NK-92 treated with Interleukin-12 subunit alpha and Interleukin-12 subunit beta, amount 100 ng/mL, for 24 hours (cell line): Measurements from ENCODE around the gene NME5.
"Not testable (repeated sequence)": the region's sequence is repeated elsewhere in the genome, so short reads cannot be mapped to it uniquely, and the experiment has no call there.

Experiments
- DNase-seq: peaks from one replicate; lab custom pipeline; 2025; lab: John Stamatoyannopoulos, UW

NME5 gene, protein sequence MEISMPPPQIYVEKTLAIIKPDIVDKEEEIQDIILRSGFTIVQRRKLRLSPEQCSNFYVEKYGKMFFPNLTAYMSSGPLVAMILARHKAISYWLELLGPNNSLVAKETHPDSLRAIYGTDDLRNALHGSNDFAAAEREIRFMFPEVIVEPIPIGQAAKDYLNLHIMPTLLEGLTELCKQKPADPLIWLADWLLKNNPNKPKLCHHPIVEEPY

DNA sequence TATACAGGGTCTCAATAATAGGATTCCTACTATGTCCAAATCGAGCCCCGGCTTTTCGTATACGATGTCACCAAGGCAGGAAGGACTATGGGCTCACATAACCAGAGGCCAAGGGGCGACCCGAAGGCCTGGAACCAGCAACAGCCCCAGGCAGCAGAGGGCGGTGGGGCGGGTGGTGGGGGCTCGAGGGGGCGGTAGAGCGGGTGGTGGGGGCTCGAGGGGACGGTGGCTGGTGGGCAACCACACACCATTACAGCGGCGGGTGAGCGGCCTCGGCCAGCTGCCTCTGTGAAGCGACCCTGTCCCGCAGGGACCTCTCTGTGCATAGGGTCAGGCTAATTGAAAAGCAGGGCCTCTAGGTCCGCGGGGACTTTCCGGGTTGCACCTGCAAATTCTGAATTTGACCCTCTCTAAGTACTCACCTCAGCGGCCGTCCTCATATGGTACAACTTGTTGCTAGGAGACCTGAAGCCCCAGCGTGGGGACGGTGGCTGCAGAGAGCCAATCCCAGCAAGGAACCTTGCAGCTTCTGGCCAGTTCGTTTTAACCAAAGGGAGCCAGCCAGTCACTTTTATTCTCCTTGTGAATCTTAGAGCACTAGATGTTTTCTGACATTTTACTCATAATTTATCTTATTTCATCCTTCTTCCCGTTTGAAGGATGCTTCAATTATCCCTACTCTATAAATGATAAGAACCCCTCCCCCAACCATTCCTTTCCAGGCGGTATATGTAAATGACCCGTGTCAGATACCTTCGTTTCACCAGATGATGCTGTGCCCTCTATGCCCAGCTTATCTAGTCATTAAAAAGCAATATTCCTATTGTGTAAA lies at the start of gene NME5:
Gene NME5 (minus strand): TSS at position 480 of the 832 bp plus-strand sequence. CDS start 648 bp downstream, outside the sequence.
- DNase-seq = no peak

DNA sequence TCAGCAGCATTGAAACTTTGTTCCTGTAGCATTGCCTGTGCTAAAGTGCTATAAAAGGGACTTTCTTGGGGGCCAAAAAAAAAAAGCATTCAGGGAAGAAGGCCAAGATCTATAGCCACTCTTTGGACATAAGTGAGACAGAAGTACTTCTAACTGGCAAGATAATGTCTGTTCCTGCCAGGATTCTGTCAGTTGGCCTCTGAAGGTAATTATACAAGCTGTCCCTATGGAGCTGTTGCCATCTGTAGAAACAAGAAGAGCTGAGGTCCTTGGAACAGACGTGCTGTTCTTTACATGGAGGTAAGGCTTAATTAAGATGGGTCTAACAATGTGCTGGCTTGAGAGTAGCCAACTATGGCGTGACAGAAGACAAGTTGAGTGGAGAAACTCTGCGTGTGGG lies 49.4 kb upstream of the NME5 start:
- DNase-seq = no peak

DNA sequence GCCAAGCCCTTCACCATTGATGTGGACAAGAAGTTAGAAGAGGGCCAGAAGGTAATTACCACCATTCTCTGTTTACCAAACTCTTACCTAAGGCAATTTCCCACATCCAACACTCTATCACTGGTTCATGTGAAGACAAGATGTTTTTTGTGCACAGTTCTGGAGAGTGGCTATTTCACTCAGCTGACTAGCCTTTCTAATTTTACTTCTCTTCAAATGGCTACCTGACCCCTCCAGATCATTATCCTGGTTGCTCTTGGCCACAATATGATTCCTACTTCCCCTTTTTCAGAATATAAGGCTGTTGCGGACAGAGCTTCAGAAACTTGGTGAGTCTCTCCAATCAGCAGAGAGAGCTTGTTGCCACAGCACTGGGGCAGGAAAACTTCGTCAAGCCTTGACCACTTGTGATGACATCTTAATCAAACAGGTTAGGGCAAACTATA lies 46.8 kb upstream of the NME5 start:
- DNase-seq = no peak

DNA sequence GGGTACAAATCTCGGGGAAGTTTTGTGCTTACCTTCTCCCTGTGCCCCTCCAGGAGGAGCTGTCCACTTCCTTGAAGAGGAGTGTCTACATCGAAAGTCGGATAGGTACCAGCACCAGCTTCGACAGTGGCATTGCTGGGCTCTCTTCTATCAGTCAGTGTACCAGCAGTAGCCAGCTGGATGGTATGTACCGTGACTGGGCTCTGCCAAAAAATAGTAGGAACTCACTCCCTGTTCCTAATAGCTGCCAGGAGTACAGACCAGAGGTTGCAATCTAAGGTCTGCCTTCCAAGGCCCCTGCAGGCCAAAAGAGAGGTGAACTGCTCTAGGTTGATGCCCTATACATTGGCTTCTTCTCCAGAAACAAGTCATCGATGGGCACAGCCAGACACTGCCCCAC lies 43.6 kb upstream of the NME5 start:
- no peak for DNase-seq

DNA sequence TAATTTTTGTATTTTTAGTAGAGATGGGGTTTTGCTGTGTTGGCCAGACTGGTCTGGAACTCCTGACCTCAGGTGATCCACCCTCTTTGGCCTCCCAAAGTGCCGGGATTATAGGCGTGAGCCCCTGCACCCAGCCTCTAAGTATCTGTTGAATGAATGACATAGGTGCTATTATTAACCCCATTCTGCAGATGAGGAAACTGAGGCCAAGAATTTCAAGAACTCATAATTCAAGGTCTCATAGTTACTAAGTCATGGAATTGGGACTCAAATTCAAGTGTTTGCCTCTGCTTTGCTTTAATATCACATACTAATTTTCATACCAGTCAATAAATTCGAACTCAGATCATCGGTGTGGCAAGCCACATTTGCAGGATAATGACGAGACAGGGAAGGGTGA lies 41.6 kb upstream of the NME5 start:
- DNase-seq = no peak

DNA sequence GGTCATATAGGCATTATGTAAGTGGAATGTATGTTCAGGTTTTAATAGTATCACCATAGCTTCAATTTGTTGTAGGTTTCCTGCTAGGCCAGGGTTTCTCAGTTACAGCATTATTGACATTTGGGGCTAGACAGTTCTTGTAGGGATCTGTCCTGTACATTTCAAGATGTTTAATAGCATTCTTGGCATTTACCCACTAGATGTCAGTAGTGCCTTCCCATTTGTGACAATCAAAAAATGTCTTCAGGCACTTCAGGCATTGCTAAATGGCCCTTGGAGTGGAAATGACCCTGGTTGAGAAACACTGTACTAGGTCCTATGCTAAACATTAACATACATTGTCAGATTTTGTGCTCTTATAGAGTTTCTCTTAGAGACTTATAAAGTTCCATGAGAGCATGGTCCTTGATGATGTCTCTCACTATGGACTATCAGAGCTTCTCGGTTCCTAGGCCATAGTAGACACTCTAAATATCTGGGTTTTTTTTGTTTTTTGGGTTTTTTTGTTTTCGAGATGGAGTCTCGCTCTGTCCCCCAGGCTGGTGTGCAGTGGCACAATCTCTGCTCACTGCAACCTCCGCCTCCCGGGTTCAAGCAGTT lies 41.1 kb upstream of the NME5 start:
- no peak for DNase-seq

DNA sequence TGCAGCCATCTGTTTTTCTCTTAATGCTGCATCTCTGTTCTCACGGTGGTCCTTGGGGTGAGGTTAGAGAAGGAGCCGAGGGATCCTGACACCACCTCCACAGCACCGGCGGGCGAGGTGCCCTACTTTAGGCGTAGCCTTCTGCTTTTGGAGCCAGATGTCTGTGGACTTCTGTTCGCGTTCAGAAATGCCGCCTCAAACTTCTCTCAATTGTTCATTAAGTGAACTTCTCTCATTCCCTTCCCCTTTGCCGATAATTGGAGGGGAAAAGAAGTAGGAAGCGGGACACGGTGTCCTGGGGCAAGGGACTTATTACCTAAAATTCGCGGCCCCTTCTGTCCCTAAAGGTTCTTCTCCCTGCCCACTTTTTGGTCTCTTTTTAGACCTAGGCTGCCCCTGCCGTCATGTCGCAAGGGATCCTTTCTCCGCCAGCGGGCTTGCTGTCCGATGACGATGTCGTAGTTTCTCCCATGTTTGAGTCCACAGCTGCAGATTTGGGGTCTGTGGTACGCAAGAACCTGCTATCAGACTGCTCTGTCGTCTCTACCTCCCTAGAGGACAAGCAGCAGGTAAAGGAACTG lies 40.1 kb upstream of the NME5 start:
- DNase-seq = no peak

DNA sequence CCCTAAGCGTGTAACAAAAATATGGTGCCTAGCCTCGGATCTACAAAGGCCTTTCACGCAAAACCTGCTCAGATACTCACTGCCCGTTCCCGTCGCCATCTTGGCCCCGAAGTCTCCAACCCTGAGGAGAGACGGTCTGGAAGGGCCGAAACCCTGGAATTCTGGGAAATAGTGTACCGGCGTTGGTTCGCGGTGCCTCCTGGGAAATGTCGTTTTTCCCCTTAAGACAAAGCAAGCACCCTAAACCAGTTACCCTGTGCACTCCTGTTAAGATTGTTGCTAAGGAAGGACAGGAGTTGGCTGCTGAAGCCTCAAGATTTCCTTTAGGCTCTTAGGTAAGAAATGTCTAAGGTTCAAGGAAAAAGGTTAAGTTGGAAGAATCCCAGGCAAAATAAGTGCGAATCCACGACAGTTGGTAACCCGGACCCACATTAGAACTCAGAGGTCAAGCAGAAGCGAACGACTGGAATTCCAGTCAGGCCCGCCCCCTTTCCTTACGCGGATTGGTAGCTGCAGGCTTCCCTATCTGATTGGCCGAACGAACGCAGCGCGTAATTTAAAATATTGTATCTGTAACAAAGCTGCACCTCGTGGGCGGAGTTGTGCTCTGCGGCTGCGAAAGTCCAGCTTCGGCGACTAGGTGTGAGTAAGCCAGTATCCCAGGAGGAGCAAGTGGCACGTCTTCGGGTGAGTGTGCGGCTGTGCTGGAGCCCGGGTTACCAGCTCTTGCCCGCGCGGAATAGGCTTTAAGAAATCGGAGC lies 39.5 kb upstream of the NME5 start, which contains the start of the genes BRD8 and KIF20A:
Gene BRD8 (minus strand): TSS at position 115 of the 761 bp plus-strand sequence. CDS start 16 bp downstream, at position 99.
Gene KIF20A (plus strand): TSS at position 597 of the 761 bp plus-strand sequence. CDS start 569 bp downstream, outside the sequence.
- peak; percentile 93 for DNase-seq

DNA sequence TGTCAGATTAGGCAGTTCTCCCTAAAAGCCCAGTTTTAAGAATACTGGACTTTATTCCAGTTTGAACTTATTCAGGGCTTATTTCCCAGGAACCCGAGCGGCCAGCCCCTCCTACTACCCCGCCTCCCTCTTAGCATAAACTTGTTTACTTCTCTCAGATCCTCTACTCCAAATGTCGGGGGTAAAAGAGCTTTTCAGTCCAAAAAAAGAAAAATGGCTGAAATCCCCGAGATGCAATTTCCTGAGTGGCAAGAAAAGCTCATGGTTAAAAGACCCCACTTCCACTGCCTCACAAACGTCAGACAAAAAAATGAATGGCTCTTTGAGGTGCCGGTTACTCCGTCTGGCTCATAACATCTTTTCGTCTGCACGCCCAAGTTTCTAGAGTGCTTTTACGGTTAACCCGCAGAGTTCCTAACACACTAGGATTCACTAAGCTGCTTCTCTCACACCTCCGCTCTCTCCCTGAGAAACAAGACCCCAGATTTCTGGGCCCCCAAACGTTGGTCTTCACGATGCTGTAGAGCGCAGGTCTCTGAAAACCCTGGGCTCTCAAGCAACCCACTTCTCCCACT lies 38.8 kb upstream of the NME5 start:
- no peak for DNase-seq

DNA sequence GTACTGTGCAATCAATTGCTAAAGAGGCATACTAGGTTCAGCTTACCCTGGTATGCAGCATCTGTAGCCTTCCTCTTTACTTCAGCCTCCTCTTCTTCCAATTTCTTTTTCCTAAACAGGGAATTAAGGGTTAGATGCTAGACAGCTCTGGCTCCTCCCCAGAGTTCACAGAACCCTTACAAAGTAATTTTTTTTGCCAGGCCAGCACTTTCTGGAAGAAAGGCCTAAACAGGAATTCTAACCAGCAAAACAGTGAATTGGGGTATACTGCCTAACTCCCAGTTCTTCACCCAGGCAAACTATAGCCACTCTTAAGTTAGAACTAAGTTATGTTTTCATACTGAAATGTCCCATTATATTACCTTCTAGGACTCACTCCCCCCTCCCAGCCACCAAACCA lies 31.1 kb upstream of the NME5 start:
- no peak for DNase-seq

DNA sequence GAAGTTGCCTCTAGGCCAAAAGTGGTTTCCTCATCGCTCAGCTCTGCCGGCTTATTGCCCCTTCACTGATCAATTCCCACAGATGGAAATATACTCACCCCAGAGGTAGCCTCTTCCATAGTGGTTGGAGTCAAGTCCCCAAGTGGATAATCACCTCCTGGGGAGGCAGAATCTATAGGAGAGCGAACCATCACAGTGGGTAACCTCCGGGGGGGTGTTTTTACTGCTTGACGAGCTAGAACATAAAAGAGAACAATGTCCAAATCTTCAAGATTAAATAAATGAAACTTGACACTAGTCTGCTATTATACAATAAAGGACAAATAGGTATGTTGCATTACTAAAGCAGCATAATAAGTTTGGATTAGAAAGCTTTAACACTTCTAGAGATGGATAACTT lies 29.9 kb upstream of the NME5 start:
- no peak for DNase-seq

DNA sequence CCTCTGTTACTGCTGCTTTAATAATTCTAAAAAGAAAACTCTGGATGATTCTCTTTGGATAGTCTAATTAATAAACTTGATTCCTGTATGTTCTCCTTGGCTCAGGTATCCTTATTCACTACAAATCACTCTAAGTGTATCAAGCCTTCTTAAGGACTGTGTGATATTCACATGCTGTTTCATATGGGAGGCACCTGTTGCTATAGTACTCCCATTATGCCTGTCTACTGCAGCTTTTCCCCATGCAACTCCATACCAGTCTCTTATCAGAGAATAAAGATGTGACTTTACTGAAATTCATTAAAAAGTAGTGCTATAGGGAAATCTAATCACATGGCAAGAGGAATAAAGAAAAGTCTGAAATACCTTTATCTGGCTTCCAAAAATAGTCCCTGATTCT lies 24.5 kb upstream of the NME5 start:
- DNase-seq = no peak

DNA sequence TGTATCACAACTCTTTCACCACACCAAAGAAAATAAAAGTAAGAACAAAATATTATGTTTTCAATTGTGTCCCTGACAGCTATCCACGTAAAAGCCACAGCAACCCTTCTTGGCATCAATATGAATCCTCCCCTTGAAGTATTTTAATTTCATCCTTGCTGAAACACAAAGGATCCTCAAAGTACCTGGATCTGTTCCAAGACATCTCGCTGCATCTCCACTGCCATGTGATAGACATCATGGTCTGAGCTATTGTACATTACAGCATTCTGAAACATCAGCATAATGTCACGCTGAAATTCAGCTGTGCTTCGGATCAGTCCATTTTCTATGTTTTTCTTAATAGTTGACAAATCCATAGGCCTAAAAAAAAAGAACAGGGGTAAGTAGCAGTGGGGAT lies 21.5 kb upstream of the NME5 start:
- no peak for DNase-seq

DNA sequence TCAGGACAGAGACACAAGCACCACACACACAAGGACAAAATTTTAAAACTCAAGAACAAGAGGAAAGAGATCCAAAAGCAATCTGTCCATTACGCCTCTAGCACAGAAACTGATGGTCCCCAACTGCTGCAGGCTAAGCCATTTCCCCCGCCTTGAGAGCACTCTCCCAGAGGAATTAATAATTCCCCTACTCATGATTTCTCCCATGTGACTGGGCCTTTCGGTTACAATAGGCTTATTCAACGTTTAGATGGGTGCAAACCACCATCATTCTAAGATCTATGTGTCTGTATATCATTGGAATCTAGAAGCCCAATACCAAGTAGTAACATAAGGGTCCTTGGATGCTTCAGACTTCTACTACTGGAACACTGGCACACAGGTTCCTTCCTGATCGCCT lies 20.4 kb upstream of the NME5 start:
- DNase-seq = no peak

DNA sequence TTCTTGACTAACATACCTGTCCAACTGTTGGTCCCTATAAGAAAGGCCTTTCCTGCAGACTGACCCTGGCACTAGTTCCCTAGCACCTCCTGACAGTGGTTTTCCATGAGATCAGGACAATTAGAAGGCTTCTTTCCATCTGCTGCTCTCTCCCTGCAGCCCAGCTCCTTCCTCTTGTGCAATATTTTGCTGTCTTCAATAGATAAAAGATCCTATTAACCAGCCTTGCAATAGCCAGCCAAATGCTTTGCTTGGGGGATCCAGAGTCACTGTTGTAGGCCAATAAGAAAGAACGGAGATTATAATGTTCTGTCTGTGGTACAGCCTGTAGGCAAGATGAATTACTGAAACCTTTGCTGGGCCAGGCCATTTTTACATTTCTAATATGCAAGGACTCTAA lies 18.4 kb upstream of the NME5 start:
- no peak for DNase-seq

DNA sequence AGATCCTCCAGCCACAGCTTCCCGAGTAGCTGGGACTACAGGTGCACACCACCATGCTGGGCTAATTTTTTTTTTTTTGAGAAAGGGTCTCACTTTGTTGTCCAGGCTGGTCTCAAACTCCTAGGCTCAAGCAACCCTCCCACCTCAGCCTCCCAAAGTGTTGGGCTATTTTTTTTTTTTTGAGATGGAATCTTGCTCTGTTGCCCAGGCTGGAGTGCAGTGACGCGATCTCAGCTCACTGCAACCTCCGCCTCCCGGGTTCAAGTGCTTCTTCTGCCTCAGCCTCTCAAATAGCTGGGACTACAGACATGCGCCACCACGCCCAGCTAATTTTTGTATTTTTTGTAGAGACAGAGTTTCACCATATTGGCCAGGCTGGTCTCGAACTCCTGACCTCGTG lies 16.7 kb upstream of the NME5 start:
- not testable (repeated sequence) for DNase-seq

DNA sequence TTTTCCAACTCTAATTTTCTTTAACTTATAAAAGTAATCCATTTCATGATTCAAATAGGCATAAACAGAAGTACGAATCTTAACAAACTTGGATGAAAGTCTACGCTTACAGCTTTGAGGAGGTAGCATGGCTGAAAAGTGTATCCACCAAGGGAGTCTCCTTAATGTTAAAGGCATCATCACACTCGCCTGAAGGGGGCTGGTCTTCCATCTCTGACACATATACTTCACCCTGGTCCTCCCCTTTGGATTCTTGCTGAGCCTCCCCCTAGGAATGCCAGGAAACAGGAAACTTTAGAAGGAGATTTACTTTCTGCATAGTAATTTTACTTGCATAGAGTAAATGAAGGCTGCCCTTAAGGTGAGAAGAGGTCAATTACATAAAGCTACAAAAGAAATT lies 10.3 kb upstream of the NME5 start:
- DNase-seq = no peak

DNA sequence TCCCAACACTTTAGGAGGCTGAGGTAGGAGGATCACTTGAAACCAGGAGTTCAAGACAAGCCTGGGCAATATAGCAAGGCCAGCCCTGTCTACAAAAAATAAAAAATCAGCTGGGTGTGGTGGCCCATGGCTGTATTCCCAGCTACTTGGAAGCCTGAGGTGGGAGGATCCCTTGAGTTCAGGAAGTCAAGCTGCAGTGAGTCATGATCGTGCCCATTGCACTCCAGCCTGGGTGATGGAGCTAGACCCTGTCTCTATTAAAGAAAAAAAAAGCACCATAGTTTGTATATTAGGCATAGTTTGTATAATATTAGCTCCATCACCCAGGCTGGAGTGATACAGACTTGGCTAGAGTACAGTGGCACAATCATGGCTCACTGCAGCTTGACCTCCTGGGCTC lies 9.6 kb upstream of the NME5 start:
- no peak for DNase-seq

DNA sequence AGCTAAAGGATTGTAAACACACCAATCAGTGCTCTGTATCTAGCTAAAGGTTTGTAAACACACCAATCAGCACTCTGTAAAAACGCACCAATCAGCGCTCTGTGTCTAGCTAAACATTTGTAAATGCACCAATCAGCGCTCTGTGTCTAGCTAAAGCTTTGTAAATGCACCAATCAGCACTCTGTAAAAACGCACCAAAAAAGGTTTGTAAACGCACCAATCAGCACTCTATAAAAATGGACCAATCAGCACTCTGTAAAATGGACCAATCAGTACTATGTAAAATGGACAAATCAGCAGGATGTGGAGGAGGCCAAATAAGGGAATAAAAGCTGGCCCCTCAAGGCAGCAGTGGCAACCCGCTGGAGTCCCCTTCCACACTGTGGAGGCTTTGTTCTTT lies 4.3 kb upstream of the NME5 start:
- DNase-seq = not testable (repeated sequence)

DNA sequence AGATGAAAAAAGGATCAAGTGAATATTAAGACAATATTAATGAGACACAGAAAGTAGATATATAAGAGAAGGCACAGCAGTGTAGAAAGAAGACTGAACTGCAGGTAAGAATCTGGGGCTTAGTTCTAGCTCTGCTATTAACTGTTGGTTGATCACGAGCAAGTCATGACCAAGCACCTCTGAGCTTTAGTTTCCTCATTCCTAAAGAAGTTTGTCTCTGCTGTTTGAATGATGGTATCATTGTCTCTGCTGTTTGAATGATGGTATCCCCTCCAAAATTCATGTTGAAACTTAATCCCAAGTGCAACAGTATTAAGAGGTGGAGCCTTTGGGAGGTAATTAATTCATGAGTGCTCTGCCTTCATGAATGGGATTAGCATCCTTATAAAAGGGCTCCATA lies 2.5 kb upstream of the NME5 start:
- DNase-seq = no peak

DNA sequence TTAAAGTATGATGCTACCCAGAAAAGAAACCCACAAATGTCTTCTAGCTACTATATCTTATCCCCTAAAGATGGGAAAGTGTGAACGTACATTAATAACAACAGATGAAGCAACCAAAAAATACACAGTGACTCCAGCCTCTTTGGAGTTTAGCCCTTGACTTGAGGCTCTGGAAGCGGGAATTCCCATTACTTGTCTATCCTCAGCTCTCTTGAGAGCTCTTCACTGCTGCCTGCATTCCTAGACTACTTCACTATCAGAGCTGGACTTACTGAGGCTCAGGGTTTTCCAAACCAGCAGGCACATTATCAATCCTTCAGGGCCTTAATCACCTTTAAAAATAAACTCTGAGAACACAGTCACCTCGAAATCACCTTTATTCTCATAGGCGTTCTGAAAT lies 1.0 kb upstream of the NME5 start:
- DNase-seq = no peak

DNA sequence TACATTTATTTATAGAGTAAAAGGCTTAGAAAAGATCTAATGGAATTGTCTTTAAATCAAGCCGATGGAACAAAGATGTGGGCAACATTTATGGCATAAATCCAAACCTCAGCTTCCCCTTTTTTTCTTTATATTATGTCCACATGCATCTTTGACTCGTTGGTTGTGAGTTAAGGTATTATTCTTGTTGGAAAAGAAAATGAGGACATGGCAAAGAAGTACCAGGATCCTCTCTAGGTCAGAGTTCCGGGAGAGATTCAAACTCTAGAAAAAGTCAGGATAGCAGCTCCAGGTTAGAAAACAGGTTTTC lies 508 bp upstream of the NME5 start:
- DNase-seq = no peak
